B cell (primary cell): ENCODE data around the gene INCA1. TPM values are rescaled to one million over a fixed set of nuclear protein-coding genes. Genes with fewer than 3 reads are reported as not detected.

Experiments
- ATAC-seq: fragments of 200-7000 bp; cut with Tn5 transposase; one replicate; pipeline ENCODE4 v1.10.0; 2021; ENCODE audit warnings: low read depth, mild to moderate bottlenecking, moderate number of reproducible peaks, moderate library complexity
- CTCF ChIA-PET: fragments of 350-600 bp; sonication (Branson Sonifier 250); formaldehyde crosslinking; loops from one replicate; lab custom pipeline; 2021; ENCODE audit warnings: antibody characterized with exemption, inconsistent platforms; lab: Charles Lee
- POLR2A ChIA-PET: fragments of 350-600 bp; sonication (Branson Sonifier 250); formaldehyde crosslinking; loops from one replicate; lab custom pipeline; 2021; ENCODE audit warnings: antibody characterized with exemption; lab: Charles Lee
- DNase-seq: peaks from one replicate; pipeline ENCODE4 v3.0.0; 2013
- H2AFZ ChIP-seq: 2 replicates; pipeline ENCODE4 v1.6.1; 2012; ENCODE audit warnings: mild to moderate bottlenecking, low read depth, low read length; ENCODE audit not compliant: insufficient read depth, poor library complexity, severe bottlenecking
- H3K27ac ChIP-seq, 2 donors: 1 replicate in 1 of 2; 2 replicates in 1 of 2; pipeline ENCODE4 v1.5.1; 2012 to 2013; ENCODE audit warnings: low read length in 2 of 2, mild to moderate bottlenecking in 2 of 2, moderate library complexity in 1 of 2
- H3K27me3 ChIP-seq, 4 experiments: fragments of 200-600 bp in 1 of 4; sonication (generic) in 1 of 4; replicated peaks in 1 of 4; 1 replicate in 2 of 4; 2 replicates in 2 of 4; pipeline versions ENCODE4 v1.6.1 to v1.7.0; 2013 to 2016; ENCODE audit warnings: low read length in 3 of 4, mild to moderate bottlenecking in 2 of 4, mixed read lengths in 1 of 4, moderate library complexity in 1 of 4; ENCODE audit not compliant: insufficient read depth in 4 of 4, control insufficient read depth in 3 of 4; ENCODE audit errors: control extremely low read depth in 1 of 4
- H3K36me3 ChIP-seq, 2 experiments: replicated peaks in 1 of 2; 1 replicate in 1 of 2; 2 replicates in 1 of 2; pipeline versions ENCODE4 v1.6.1 to v1.7.1; 2013; ENCODE audit warnings: low read length in 1 of 2; ENCODE audit not compliant: insufficient read depth in 2 of 2, control insufficient read depth in 1 of 2; ENCODE audit errors: control extremely low read depth in 1 of 2, extremely low read depth in 1 of 2
- H3K4me1 ChIP-seq, 2 donors: fragments of 200-600 bp in 1 of 2; sonication (generic) in 1 of 2; 1 replicate in 1 of 2; 2 replicates in 1 of 2; pipeline versions ENCODE4 v1.5.1 to v1.6.1; 2013 to 2017; ENCODE audit warnings: low read length in 2 of 2; ENCODE audit not compliant: control insufficient read depth in 2 of 2, insufficient read depth in 2 of 2
- H3K4me2 ChIP-seq: replicated peaks from 2 replicates; pipeline ENCODE3; 2012; ENCODE audit warnings: mild to moderate bottlenecking, low read depth, low read length; ENCODE audit not compliant: poor library complexity, severe bottlenecking
- H3K4me3 ChIP-seq, 5 experiments: fragments of 200-600 bp in 1 of 5; sonication (generic) in 1 of 5; 1 replicate in 3 of 5; 2 replicates in 2 of 5; pipeline versions ENCODE4 v1.5.1 to v1.7.0; 2011 to 2016; ENCODE audit warnings: low read length in 4 of 5, mild to moderate bottlenecking in 4 of 5, low read depth in 2 of 5, control low read depth in 1 of 5, moderate library complexity in 1 of 5; ENCODE audit not compliant: insufficient read depth in 1 of 5; ENCODE audit errors: control extremely low read depth in 1 of 5, extremely low read depth in 1 of 5
- H3K79me2 ChIP-seq: fragments of 200-600 bp; sonication (generic); one replicate; pipeline ENCODE4 v1.6.0; 2016; ENCODE audit warnings: low read length; ENCODE audit not compliant: control insufficient read depth, insufficient read depth
- H3K9ac ChIP-seq: fragments of 200-600 bp; sonication (generic); 2 replicates; pipeline ENCODE4 v1.6.1; 2017; ENCODE audit warnings: mild to moderate bottlenecking, low read length, moderate library complexity
- H3K9me3 ChIP-seq, 3 donors: one replicate each; pipeline versions ENCODE4 v1.6.1 to v1.7.1; 2013; ENCODE audit warnings: low read length in 2 of 3; ENCODE audit not compliant: control insufficient read depth in 2 of 3, insufficient read depth in 1 of 3; ENCODE audit errors: control extremely low read depth in 1 of 3
- H4K20me1 ChIP-seq: 2 replicates; pipeline ENCODE4 v1.6.0; 2012; ENCODE audit warnings: mild to moderate bottlenecking, low read length; ENCODE audit not compliant: insufficient read depth, control insufficient read depth, poor library complexity, severe bottlenecking
- H3K27ac Mint-ChIP-seq: one replicate; pipeline ENCODE4 v1.8.0; 2021; ENCODE audit warnings: mixed read lengths
- H3K27me3 Mint-ChIP-seq: one replicate; pipeline ENCODE4 v1.8.0; 2021; ENCODE audit warnings: mixed read lengths
- H3K4me1 Mint-ChIP-seq: one replicate; pipeline ENCODE4 v1.8.0; 2021; ENCODE audit warnings: mixed read lengths
- H3K4me3 Mint-ChIP-seq: one replicate; pipeline ENCODE4 v1.8.0; 2021; ENCODE audit warnings: mixed read lengths
- H3K9me3 Mint-ChIP-seq: one replicate; pipeline ENCODE4 v1.8.0; 2022; ENCODE audit warnings: mixed read lengths; ENCODE audit not compliant: insufficient read depth
- EZH2 ChIP-seq: IDR thresholded peaks from 2 replicates; pipeline ENCODE4 v1.6.1; 2012; ENCODE audit warnings: borderline replicate concordance, low read depth, mild to moderate bottlenecking, moderate library complexity, low read length; ENCODE audit not compliant: insufficient read depth, poor library complexity, severe bottlenecking
- WGBS: methylation state at CpG from one replicate; pipeline ENCODE4 v1.1.5; 2013; ENCODE audit warnings: missing lambda C conversion rate; ENCODE audit not compliant: insufficient coverage; 5-methylcytosine and 5-hydroxymethylcytosine counted together
- intact Hi-C: fragments of 100-400 bp; cut with micrococcal nuclease; formaldehyde crosslinking; loops from one replicate; pipeline ENCODE4 v1.10.0; 2022
- polyA plus RNA-seq: library from polyadenylated mRNA; depleted of rRNA; stranded (reverse); fragments of >200 nt; gene quantifications from 2 replicates; pipeline ENCODE4 v1.2.3, GENCODE V29; 2012
- total RNA-seq, 2 donors: library from RNA; stranded (reverse); fragments of 120-200 nt in 1 of 2; gene quantifications; 1 replicate in 1 of 2; 2 replicates in 1 of 2; pipeline versions ENCODE4 v1.2.3 to v1.2.4, GENCODE V29; 2013 to 2022
- TF ChIP-seq, protein P1 (sequence below): fragments of 200-600 bp; IDR thresholded peaks from one replicate; pipeline ENCODE4 v1.8.0; 2022; ENCODE audit warnings: antibody characterized with exemption, mild to moderate bottlenecking

INCA1 gene
- total and polyA plus RNA-seq, 2 donors (not counting 1 experiment from before 2014, with no cell fraction given): 0.30 to 0.60 TPM

DNA sequence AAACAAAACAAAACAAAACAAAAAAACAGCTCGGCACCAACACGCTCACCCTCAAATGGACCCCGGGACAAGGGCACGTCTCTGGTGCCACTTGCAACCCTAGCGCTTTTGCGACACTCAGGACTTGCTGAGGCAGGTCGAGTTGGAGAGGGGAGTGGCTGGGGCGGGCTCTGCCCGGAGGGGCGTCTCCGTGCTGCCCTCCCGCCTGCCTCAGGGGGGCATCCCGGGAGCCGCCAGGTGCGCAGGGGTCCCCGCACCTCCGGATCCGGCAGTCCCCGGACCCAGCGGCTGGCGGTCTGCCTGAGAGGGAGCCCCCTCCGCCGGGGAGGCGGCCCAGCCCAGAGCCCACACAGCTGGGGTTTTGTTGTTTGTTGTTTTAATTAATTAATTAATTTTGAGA is 38.0 kb upstream of the INCA1 start, which contains the start of gene SLC52A1:
TSS of gene SLC52A1 (minus strand) at position 112 of the 400 bp plus-strand sequence. CDS start 820 bp downstream, outside the sequence.
- no peaks in the 10 kb centered on the region for H3K9me3 Mint-ChIP-seq
- no peak for DNase-seq
- Histone ChIP-seq H4K20me1 (no peaks in the 10 kb centered on the region), H3K4me2 (peak within 1 kb of the TSS; percentile 33), H3K9me3 (no peaks in the 10 kb centered on the region), H3K4me1 (peaks cover 7 to 18% of the 10 kb centered on the region in 2 donors), H3K79me2 (no peaks in the 10 kb centered on the region), H3K4me3 (no peak within 1 kb of the TSS), H3K9ac (no peak within 1 kb of the TSS), H3K27ac (no peak within 1 kb of the TSS), H2AFZ (no peak within 1 kb of the TSS), H3K27me3 (peaks cover 0 to 21% (median 5%) of the 10 kb centered on the region in 4 experiments), H3K36me3 (no peaks in the 10 kb centered on the region)
- no peak for ATAC-seq
- intact Hi-C loops: no loop called here
- POLR2A ChIA-PET: interaction anchor here (0.6 to 0.9 kb wide), 5 partner anchors 12 to 195 kb away, joined by 3 to 6 read pairs (median 4); partner anchors contain the start of gene ZFP3
- no peaks in the 10 kb centered on the region for H3K27me3 Mint-ChIP-seq
- H3K27ac Mint-ChIP-seq: no peak within 1 kb of the TSS
- CTCF ChIA-PET: interaction anchor here (0.7 to 3.8 kb wide), 5 partner anchors 11 to 67 kb away, joined by 3 to 27 read pairs (median 4); no protein-coding TSS in a partner anchor
- WGBS: 14% methylated on average over 18 of the region's 24 CpGs
- H3K4me3 Mint-ChIP-seq: no peak within 1 kb of the TSS
- TF ChIP-seq, protein P1, sequence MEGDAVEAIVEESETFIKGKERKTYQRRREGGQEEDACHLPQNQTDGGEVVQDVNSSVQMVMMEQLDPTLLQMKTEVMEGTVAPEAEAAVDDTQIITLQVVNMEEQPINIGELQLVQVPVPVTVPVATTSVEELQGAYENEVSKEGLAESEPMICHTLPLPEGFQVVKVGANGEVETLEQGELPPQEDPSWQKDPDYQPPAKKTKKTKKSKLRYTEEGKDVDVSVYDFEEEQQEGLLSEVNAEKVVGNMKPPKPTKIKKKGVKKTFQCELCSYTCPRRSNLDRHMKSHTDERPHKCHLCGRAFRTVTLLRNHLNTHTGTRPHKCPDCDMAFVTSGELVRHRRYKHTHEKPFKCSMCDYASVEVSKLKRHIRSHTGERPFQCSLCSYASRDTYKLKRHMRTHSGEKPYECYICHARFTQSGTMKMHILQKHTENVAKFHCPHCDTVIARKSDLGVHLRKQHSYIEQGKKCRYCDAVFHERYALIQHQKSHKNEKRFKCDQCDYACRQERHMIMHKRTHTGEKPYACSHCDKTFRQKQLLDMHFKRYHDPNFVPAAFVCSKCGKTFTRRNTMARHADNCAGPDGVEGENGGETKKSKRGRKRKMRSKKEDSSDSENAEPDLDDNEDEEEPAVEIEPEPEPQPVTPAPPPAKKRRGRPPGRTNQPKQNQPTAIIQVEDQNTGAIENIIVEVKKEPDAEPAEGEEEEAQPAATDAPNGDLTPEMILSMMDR: no peak
- TF ChIP-seq EZH2: no peak
- H3K4me1 Mint-ChIP-seq: peaks cover 23% of the 10 kb centered on the region

DNA sequence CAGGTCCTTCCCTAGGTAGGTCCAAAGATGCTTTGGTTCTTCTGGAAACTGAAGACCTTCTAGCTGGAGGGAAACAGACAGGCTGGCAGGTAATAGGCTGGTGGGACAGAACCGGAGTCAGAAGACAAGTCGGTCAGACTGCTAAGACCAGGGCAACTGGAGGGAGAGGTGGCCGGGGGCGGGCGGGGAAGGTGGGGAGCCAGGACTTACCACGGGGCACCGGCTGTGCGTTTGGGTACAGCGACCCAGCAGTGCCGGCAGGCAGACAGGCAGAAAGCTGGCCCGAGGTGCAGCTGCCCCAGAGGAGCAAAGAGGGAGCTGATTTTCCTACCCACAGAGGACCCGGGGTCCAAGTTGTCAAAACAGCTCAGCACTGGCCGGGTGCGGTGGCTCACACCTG is 37.3 kb upstream of the INCA1 start:
- Mint-ChIP-seq H3K4me3 (no peak overlapping the region), H3K4me1 (peaks cover 25% of the 10 kb centered on the region), H3K27ac (no peak overlapping the region), H3K27me3 (no peaks in the 10 kb centered on the region), H3K9me3 (no peaks in the 10 kb centered on the region)
- intact Hi-C loops: loop anchor here (5.0 kb wide), 2 partner anchors 37 to 43 kb away; partner anchors contain the start of genes INCA1, KIF1C and ZFP3
- Histone ChIP-seq H3K4me2 (no peak overlapping the region), H3K27me3 (peaks cover 0 to 21% (median 5%) of the 10 kb centered on the region in 4 experiments), H3K79me2 (no peaks in the 10 kb centered on the region), H3K36me3 (no peaks in the 10 kb centered on the region), H3K27ac (no peak overlapping the region), H2AFZ (no peak overlapping the region), H3K9me3 (no peaks in the 10 kb centered on the region), H3K9ac (no peak overlapping the region), H3K4me3 (no peak overlapping the region), H4K20me1 (no peaks in the 10 kb centered on the region), H3K4me1 (peaks cover 7 to 18% of the 10 kb centered on the region in 2 donors)
- TF ChIP-seq EZH2: no peak
- TF ChIP-seq, protein P1: no peak
- ATAC-seq: no peak
- ChIA-PET POLR2A (no interaction called here), CTCF (interaction anchor here (1.2 to 3.8 kb wide), 5 partner anchors 12 to 55 kb away, joined by 3 to 27 read pairs (median 4); no protein-coding TSS in a partner anchor)
- WGBS: 92% methylated on average over 14 of the region's 14 CpGs
- no peak for DNase-seq
